Measurements from ENCODE around the gene TMEM134.

Gene TMEM134

GRCh38 chr11:67420646-67421429 is 48.2 kb downstream of the TMEM134 start:
- DNase-seq, result peak; percentile 85 to 91

GRCh38 chr11:67420147-67420645 is 48.9 kb downstream of the TMEM134 start:
- no peak for DNase-seq

GRCh38 chr11:67419325-67420049 is 49.6 kb downstream of the TMEM134 start:
- DNase-seq, result no peak

- peak in 1 of 2 donors; percentile 32 for DNase-seq
These were observed 50.4 kb downstream of the TMEM134 start for GRCh38 chr11:67418476-67419281.

- DNase-seq, result no peak
These were observed 51.6 kb downstream of the TMEM134 start for GRCh38 chr11:67417425-67417824.

GRCh38 chr11:67416416-67417335 is 52.4 kb downstream of the TMEM134 start:
- peak in 1 of 2 donors; percentile 50 for DNase-seq

- no peak for DNase-seq
These were observed 53.3 kb downstream of the TMEM134 start, which contains the start of gene CARNS1 for GRCh38 chr11:67415501-67416304. Gene CARNS1, plus strand, starts transcription at chr11:67415678. Its CDS starts 522 bp downstream, at chr11:67416200.

GRCh38 chr11:67413266-67413849 is 55.7 kb downstream of the TMEM134 start:
- DNase-seq, result no peak

GRCh38 chr11:67412495-67413179 is 56.4 kb downstream of the TMEM134 start:
- DNase-seq, result no peak

- DNase-seq, result no peak
These were observed 57.3 kb downstream of the TMEM134 start for GRCh38 chr11:67411785-67412152.

Measured in bone marrow (tissue), 2 donors.